Activated CD4-positive, alpha-beta T cell treated with anti-CD3 and anti-CD28 coated beads, Interleukin-2, Interleukin-6, amounts not matched to agents 100 ng/mL and 50 ng/mL, durations not matched to agents 16 hours and 8 hours (primary cell): ENCODE data around the gene MIDN.

Source experiments
- DNase-seq: peaks from one replicate; pipeline ENCODE4 v3.0.0-alpha.2; 2020

The MIDN gene

GRCh38 chr19:1220976-1221903, 27.1 kb upstream of the MIDN start:
- no peak for DNase-seq

GRCh38 chr19:1221904-1222255, 26.5 kb upstream of the MIDN start:
- DNase-seq: no peak

- DNase-seq: no peak
Measured at GRCh38 chr19:1222394-1222793, 26.0 kb upstream of the MIDN start.

GRCh38 chr19:1223018-1223855, 25.1 kb upstream of the MIDN start:
- no peak for DNase-seq

GRCh38 chr19:1224047-1224825, 24.1 kb upstream of the MIDN start:
- no peak for DNase-seq

- DNase-seq: no peak
Measured at GRCh38 chr19:1224847-1225246, 23.5 kb upstream of the MIDN start.

GRCh38 chr19:1225440-1226226, 22.8 kb upstream of the MIDN start:
- DNase-seq: no peak

GRCh38 chr19:1226227-1226518, 22.2 kb upstream of the MIDN start:
- DNase-seq: no peak

- no peak for DNase-seq
Measured at GRCh38 chr19:1226522-1227303, 21.7 kb upstream of the MIDN start.

- DNase-seq: no peak
Measured at GRCh38 chr19:1227304-1228054, 20.9 kb upstream of the MIDN start.

- DNase-seq: no peak
Measured at GRCh38 chr19:1228161-1228957, 20.0 kb upstream of the MIDN start.

GRCh38 chr19:1229056-1229923, 19.1 kb upstream of the MIDN start:
- no peak for DNase-seq

GRCh38 chr19:1229924-1230782, 18.2 kb upstream of the MIDN start:
- DNase-seq: no peak

- no peak for DNase-seq
Measured at GRCh38 chr19:1230783-1231489, 17.4 kb upstream of the MIDN start.

- no peak for DNase-seq
Measured at GRCh38 chr19:1231729-1232637, 16.4 kb upstream of the MIDN start.

GRCh38 chr19:1232652-1233072, 15.7 kb upstream of the MIDN start:
- no peak for DNase-seq
